Vagina (tissue), 2 donors: ENCODE measurements around the gene PCDH10.

ENCODE experiments used
- POLR2A ChIP-seq, 2 donors: fragments of 450-650 bp; IDR thresholded peaks; one replicate each; pipeline ENCODE4 v1.6.1; 2017; ENCODE audit warnings: antibody characterized with exemption in 2 of 2, mild to moderate bottlenecking in 2 of 2, moderate library complexity in 2 of 2
- TF ChIP-seq, protein P1 (sequence below), 3 experiments: fragments of 450-650 bp in 2 of 3; fragments of 200-600 bp in 1 of 3; sonication (generic) in 1 of 3; IDR thresholded peaks; one replicate each; pipeline ENCODE4 v1.5.1; 2017 to 2019; ENCODE audit warnings: antibody characterized with exemption in 3 of 3, mild to moderate bottlenecking in 2 of 3, moderate library complexity in 2 of 3

DNA sequence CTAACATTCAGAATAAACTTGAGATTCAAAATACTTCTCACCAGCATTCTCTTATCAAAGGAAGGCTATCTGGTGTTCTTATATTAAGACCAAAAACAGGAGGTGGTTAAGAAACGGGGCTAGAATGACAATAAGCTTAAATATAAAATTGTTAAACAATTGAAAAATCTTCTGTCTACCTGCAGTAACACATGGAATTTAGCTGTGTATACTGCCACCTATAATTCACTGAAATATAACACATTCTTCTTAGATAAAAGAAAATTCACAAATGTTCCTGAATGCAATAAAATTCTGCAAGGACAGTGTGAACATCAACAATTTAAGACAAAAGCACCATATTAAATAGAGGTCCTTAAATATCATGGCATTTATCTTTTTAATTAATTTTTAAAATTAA is 11.5 kb upstream of the PCDH10 start:
- no peak for TF ChIP-seq POLR2A (IDR thresholded peaks at IDR 0.05)
- TF ChIP-seq, protein P1, sequence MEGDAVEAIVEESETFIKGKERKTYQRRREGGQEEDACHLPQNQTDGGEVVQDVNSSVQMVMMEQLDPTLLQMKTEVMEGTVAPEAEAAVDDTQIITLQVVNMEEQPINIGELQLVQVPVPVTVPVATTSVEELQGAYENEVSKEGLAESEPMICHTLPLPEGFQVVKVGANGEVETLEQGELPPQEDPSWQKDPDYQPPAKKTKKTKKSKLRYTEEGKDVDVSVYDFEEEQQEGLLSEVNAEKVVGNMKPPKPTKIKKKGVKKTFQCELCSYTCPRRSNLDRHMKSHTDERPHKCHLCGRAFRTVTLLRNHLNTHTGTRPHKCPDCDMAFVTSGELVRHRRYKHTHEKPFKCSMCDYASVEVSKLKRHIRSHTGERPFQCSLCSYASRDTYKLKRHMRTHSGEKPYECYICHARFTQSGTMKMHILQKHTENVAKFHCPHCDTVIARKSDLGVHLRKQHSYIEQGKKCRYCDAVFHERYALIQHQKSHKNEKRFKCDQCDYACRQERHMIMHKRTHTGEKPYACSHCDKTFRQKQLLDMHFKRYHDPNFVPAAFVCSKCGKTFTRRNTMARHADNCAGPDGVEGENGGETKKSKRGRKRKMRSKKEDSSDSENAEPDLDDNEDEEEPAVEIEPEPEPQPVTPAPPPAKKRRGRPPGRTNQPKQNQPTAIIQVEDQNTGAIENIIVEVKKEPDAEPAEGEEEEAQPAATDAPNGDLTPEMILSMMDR (IDR thresholded peaks at IDR 0.05) = no peak
